ENCODE results near the gene FAM53A. TPM values are rescaled to one million over a fixed set of nuclear protein-coding genes. Genes with fewer than 3 reads are reported as not detected.

The FAM53A gene
- total and polyA plus RNA-seq, 10 of the 15 experiments (the other 5 are each of a cell fraction or from before 2014, with no cell fraction given), result 0.02 to 0.87 (median 0.38) TPM; not detected in 2

DNA sequence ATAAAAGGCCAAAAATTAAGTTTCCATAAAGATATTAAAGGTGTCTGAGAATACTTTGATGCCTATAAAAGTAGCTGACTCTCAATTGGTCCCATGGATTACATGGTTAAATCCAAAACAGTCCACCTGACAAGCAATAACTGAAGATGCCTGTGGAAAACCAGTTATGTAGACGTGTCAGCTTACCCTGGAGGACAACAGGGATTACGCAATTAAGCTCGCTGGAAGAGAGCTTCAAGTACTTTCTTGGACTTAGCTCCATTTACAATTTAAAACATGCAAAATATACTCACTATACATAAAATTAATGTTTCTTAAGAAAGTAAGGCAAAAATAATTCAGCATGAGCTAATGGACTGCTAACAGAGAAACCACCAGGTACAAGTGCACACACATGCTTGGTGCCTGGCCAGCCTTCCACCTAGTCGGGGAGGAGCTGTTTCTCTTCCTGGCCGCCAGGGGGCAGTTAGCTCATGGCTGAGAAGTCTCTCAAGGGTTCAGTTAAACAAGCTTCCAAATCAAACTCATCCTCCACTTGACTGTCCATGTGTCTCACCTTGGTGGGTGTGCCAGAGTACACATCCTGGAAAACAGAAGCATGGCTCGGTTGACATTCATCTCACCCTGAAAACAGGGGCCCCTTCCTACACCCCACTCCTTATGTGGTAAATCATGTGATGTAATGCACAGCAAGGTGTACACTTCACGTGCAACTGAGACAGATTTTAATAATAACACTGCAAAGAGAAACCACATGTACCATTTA is 9.2 kb upstream of the FAM53A start:
- SMC1A ChIA-PET (ENCODE audit: uncharacterized antibody, unreplicated experiment), result interaction anchor here (0.8 to 8.0 kb wide), 16 partner anchors 8 to 207 kb away, joined by 3 to 132 read pairs (median 4); partner anchors contain the start of genes SLBP, TACC3 and TMEM129
- TF ChIP-seq TCF12 (IDR thresholded peaks at IDR 0.05; ENCODE audit: low read depth, low read length) (0 out of 2 replicates have a peak, but pooled peaks have one; percentile 34), POLR2A (IDR thresholded peaks at IDR 0.05; ENCODE audit: low read depth, low read length) (0 out of 2 replicates have a peak, but pooled peaks have one; percentile 17), ELK1 (IDR thresholded peaks at IDR 0.05; ENCODE audit: low read depth, low read length) (no peak), RBBP5 (conservative IDR thresholded peaks at IDR 0.05) (no peak), IKZF2 (IDR thresholded peaks at IDR 0.05) (no peak), LARP7 (IDR thresholded peaks at IDR 0.05) (no peak), SPI1 (IDR thresholded peaks at IDR 0.05; ENCODE audit: borderline replicate concordance, insufficient read depth, low read depth, low read length) (no peak), DPF2 (IDR thresholded peaks at IDR 0.05) (no peak), MEF2B (IDR thresholded peaks at IDR 0.05; ENCODE audit: partially characterized antibody, poor library complexity, severe bottlenecking) (no peak), ZNF274 (IDR thresholded peaks at IDR 0.05; ENCODE audit: insufficient read depth, insufficient read length) (no peak), SMC3 (IDR thresholded peaks at IDR 0.05; ENCODE audit: borderline replicate concordance, low read length) (peak; percentile 85), ZNF24 (IDR thresholded peaks at IDR 0.05) (0 out of 2 replicates have a peak, but pooled peaks have one; percentile 10), SIX5 (IDR thresholded peaks at IDR 0.05; ENCODE audit: low read depth, low read length, severe bottlenecking) (no peak), KDM1A (IDR thresholded peaks at IDR 0.05; ENCODE audit: borderline replicate concordance) (no peak), NFIC (IDR thresholded peaks at IDR 0.05; ENCODE audit: low read depth, low read length) (no peak), FOXM1 (IDR thresholded peaks at IDR 0.05; ENCODE audit: low read depth, low read length) (0 out of 2 replicates have a peak, but pooled peaks have one; percentile 32), EED (IDR thresholded peaks at IDR 0.05; ENCODE audit: low read depth) (no peak), EZH2 (IDR thresholded peaks at IDR 0.05; ENCODE audit: borderline replicate concordance, control insufficient read depth, low read depth, low read length) (no peak), SREBF1 (IDR thresholded peaks at IDR 0.05; ENCODE audit: low read length) (no peak), RCOR1 (conservative IDR thresholded peaks at IDR 0.05; ENCODE audit: low read depth, low read length) (no peak), NR2C2 (IDR thresholded peaks at IDR 0.05; ENCODE audit: borderline replicate concordance, control insufficient read depth, insufficient read length, low read depth) (no peak), BHLHE40 (IDR thresholded peaks at IDR 0.05; ENCODE audit: borderline replicate concordance in 1 of 2, low read depth in 2 of 2, low read length in 1 of 2) (peak in 1 of 2 experiments; percentile 41; a peak in 2 of 4 replicates)
- TF ChIP-seq, protein P1, sequence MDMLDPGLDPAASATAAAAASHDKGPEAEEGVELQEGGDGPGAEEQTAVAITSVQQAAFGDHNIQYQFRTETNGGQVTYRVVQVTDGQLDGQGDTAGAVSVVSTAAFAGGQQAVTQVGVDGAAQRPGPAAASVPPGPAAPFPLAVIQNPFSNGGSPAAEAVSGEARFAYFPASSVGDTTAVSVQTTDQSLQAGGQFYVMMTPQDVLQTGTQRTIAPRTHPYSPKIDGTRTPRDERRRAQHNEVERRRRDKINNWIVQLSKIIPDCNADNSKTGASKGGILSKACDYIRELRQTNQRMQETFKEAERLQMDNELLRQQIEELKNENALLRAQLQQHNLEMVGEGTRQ (IDR thresholded peaks at IDR 0.05; ENCODE audit: borderline replicate concordance, low read depth, low read length), result no peak

More for the DNA sequence above, 9.2 kb upstream of the FAM53A start:
- RAD21 ChIA-PET (ENCODE audit: unreplicated experiment), result interaction anchor here (0.8 to 4.1 kb wide), 15 partner anchors 9 to 206 kb away, joined by 3 to 77 read pairs (median 7); partner anchors contain the start of genes SLBP, TACC3 and TMEM129
- Histone ChIP-seq H4K20me1 (ENCODE audit: control insufficient read depth, insufficient read depth) (no peaks in the 10 kb centered on the region), H3K4me1 (ENCODE audit: control insufficient read depth, insufficient read depth, low read length) (no peaks in the 10 kb centered on the region), H3K27ac (ENCODE audit: control insufficient read depth, insufficient read depth) (no peak overlapping the region), H3K36me3 (ENCODE audit: control insufficient read depth in 2 of 2, insufficient read depth in 2 of 2, low read length in 1 of 2) (peaks cover 31 to 43% of the 10 kb centered on the region in 2 experiments), H3K4me3 (no peak overlapping the region), H3K4me2 (ENCODE audit: control insufficient read depth, insufficient read depth) (no peak overlapping the region), H3K27me3 (replicated peaks in 1 of 2; ENCODE audit: control insufficient read depth in 2 of 2, insufficient read depth in 2 of 2, low read length in 1 of 2) (no peaks in the 10 kb centered on the region), H3K79me2 (ENCODE audit: control insufficient read depth, insufficient read depth, low read length) (no peaks in the 10 kb centered on the region), H2AFZ (ENCODE audit: control insufficient read depth, low read depth, low read length) (no peak overlapping the region), H3K9ac (ENCODE audit: control insufficient read depth, insufficient read depth, low read length) (no peak overlapping the region), H3K9me3 (replicated peaks; ENCODE audit: control insufficient read depth, insufficient read depth, low read length) (no peaks in the 10 kb centered on the region)
- 27% methylated on average over 7 of the region's 7 CpGs for WGBS (ENCODE audit: insufficient coverage, insufficient replicate concordance, low lambda C conversion rate, missing lambda C conversion rate)
- CTCF ChIA-PET, result interaction anchor here (0.7 to 8.3 kb wide), 29 partner anchors 10 to 760 kb away, joined by 3 to 317 read pairs (median 4); partner anchors contain the start of genes MAEA, SLBP, TACC3 and TMEM129
- POLR2A ChIA-PET, result interaction anchor here (0.5 to 1.7 kb wide), 9 partner anchors 9 to 331 kb away, joined by 4 to 20 read pairs (median 6); partner anchors contain the start of genes SLBP, TACC3 and TMEM129
- intact Hi-C loops (cut with micrococcal nuclease; ENCODE audit: unreplicated experiment), result loop anchor here (1.0 kb wide), 1 partner anchor 33 kb away; no protein-coding TSS in a partner anchor
- peak; percentile 82 for FAIRE-seq
- TSS peak; percentile 68 for BruUV-seq (replicated peaks)
- peak; percentile 99 for ATAC-seq
- DNase-seq (ENCODE audit: low read depth, low spot score), result no peak
- in situ Hi-C loops (cut with MboI), result loop anchor here (5.0 kb wide), 1 partner anchor 34 kb away; no protein-coding TSS in a partner anchor

Measured in GM12878 (cell line).